Liver (tissue), 9 donors: Measurements from ENCODE around the gene ZFYVE27. TPM values are rescaled to one million over a fixed set of nuclear protein-coding genes. Genes with fewer than 3 reads are reported as not detected.

Experiments
- DNase-seq: peaks from one replicate; pipeline ENCODE4 v3.0.0-alpha.2; 2017; ENCODE audit warnings: low spot score
- H3K27ac ChIP-seq, 2 donors: one replicate each; pipeline ENCODE4 v1.7.0; 2013; ENCODE audit warnings: inconsistent platforms in 2 of 2, low read length in 2 of 2, control low read depth in 1 of 2, low read depth in 1 of 2, mild to moderate bottlenecking in 1 of 2
- H3K27me3 ChIP-seq, 4 donors: one replicate each; pipeline versions ENCODE4 v1.6.1 to v1.7.0; 2013; ENCODE audit warnings: low read length in 3 of 4, inconsistent platforms in 1 of 4, mild to moderate bottlenecking in 1 of 4, moderate library complexity in 1 of 4; ENCODE audit not compliant: control insufficient read depth in 4 of 4, insufficient read depth in 4 of 4
- H3K36me3 ChIP-seq, 4 donors: one replicate each; pipeline versions ENCODE4 v1.6.1 to v1.7.0; 2013; ENCODE audit warnings: low read length in 3 of 4, mild to moderate bottlenecking in 3 of 4, low read depth in 1 of 4, moderate library complexity in 1 of 4; ENCODE audit not compliant: control insufficient read depth in 4 of 4, insufficient read depth in 3 of 4
- H3K4me1 ChIP-seq, 4 donors: one replicate each; pipeline versions ENCODE4 v1.6.1 to v1.7.0; 2013; ENCODE audit warnings: low read length in 3 of 4, mild to moderate bottlenecking in 3 of 4, moderate library complexity in 1 of 4; ENCODE audit not compliant: control insufficient read depth in 4 of 4, insufficient read depth in 4 of 4
- H3K4me3 ChIP-seq, 3 donors: one replicate each; pipeline versions ENCODE4 v1.6.1 to v1.7.0; 2013; ENCODE audit warnings: low read length in 3 of 3, control low read depth in 1 of 3, low read depth in 1 of 3, mild to moderate bottlenecking in 1 of 3
- H3K9ac ChIP-seq, 2 donors: one replicate each; pipeline ENCODE4 v1.7.0; 2013; ENCODE audit warnings: low read length in 2 of 2, mild to moderate bottlenecking in 2 of 2, moderate library complexity in 2 of 2, control low read depth in 1 of 2, low read depth in 1 of 2
- H3K9me3 ChIP-seq, 4 donors: one replicate each; pipeline versions ENCODE4 v1.6.1 to v1.7.0; 2013; ENCODE audit warnings: low read length in 3 of 4; ENCODE audit not compliant: control insufficient read depth in 4 of 4
- ATF3 ChIP-seq: IDR thresholded peaks from 2 replicates; pipeline ENCODE4 v1.6.1; 2016; ENCODE audit warnings: antibody characterized with exemption
- EGR1 ChIP-seq, 2 donors: IDR thresholded peaks; 2 replicates each; pipeline ENCODE4 v1.6.1; 2016 to 2018; ENCODE audit warnings: antibody characterized with exemption in 2 of 2, low read depth in 2 of 2
- FOXA1 ChIP-seq: IDR thresholded peaks from 2 replicates; pipeline ENCODE4 v1.6.1; 2016; ENCODE audit warnings: antibody characterized with exemption
- GABPA ChIP-seq, 2 donors: IDR thresholded peaks in 1 of 2; conservative IDR thresholded peaks in 1 of 2; 2 replicates each; pipeline ENCODE4 v1.6.1; 2016; ENCODE audit warnings: antibody characterized with exemption in 2 of 2, mild to moderate bottlenecking in 1 of 2, moderate library complexity in 1 of 2
- HNF4A ChIP-seq, 2 donors: conservative IDR thresholded peaks; 2 replicates each; pipeline ENCODE4 v1.6.1; 2016; ENCODE audit warnings: antibody characterized with exemption in 2 of 2, mild to moderate bottlenecking in 2 of 2
- HNF4G ChIP-seq: IDR thresholded peaks from 2 replicates; pipeline ENCODE4 v1.6.1; 2016; ENCODE audit warnings: antibody characterized with exemption
- JUND ChIP-seq, 2 donors: IDR thresholded peaks; 2 replicates each; pipeline ENCODE4 v1.6.1; 2016; ENCODE audit warnings: antibody characterized with exemption in 2 of 2
- NR2F2 ChIP-seq: IDR thresholded peaks from 2 replicates; pipeline ENCODE4 v1.6.1; 2016; ENCODE audit warnings: antibody characterized with exemption
- REST ChIP-seq: IDR thresholded peaks from 2 replicates; pipeline ENCODE4 v1.6.1; 2016; ENCODE audit warnings: antibody characterized with exemption, mild to moderate bottlenecking
- RXRA ChIP-seq, 2 donors: IDR thresholded peaks; 2 replicates each; pipeline ENCODE4 v1.6.1; 2017 to 2018; ENCODE audit warnings: antibody characterized with exemption in 2 of 2, mild to moderate bottlenecking in 1 of 2
- SP1 ChIP-seq: IDR thresholded peaks from 2 replicates; pipeline ENCODE4 v1.6.1; 2018; ENCODE audit warnings: antibody characterized with exemption, mild to moderate bottlenecking
- TAF1 ChIP-seq: conservative IDR thresholded peaks from 2 replicates; pipeline ENCODE4 v1.6.1; 2016; ENCODE audit warnings: antibody characterized with exemption, mild to moderate bottlenecking
- YY1 ChIP-seq: IDR thresholded peaks from 2 replicates; pipeline ENCODE4 v1.6.1; 2016; ENCODE audit warnings: antibody characterized with exemption, mild to moderate bottlenecking
- WGBS: extraction: QIAGEN DNeasy Blood & Tissue Kit; methylation state at CpG from one replicate; pipeline ENCODE4 v1.1.7; 2013; 5-methylcytosine and 5-hydroxymethylcytosine counted together
- polyA plus RNA-seq, 2 donors: library from polyadenylated mRNA; stranded (reverse) in 1 of 2; unstranded in 1 of 2; fragments of 200-250 nt in 1 of 2; fragments of >200 nt in 1 of 2; fragmentation: Nextera tagmentation in 1 of 2; extraction: Ambion mirVana in 1 of 2; gene quantifications; one replicate each; pipeline versions ENCODE4 v1.2.1 to v1.2.3, GENCODE V29; 2013 to 2015
- total RNA-seq, 2 donors: library from RNA; depleted of rRNA; stranded (reverse); fragments of >200 nt; gene quantifications; one replicate each; pipeline ENCODE4 v1.2.3, GENCODE V29; 2014
- TF ChIP-seq, protein P1 (sequence below): IDR thresholded peaks from 2 replicates; pipeline ENCODE4 v1.6.1; 2016; ENCODE audit warnings: antibody characterized with exemption
- TF ChIP-seq, protein P2 (sequence below): IDR thresholded peaks from 2 replicates; pipeline ENCODE4 v1.6.1; 2016; ENCODE audit warnings: antibody characterized with exemption
- donor health status: healthy.
- donor health status: healthy.
- donor health status: healthy.
- donor health status: healthy.
- donor health status: healthy.

The ZFYVE27 gene
- 10 to 100 TPM; 14.6 to 25.9 TPM for total RNA-seq
- polyA plus RNA-seq: 10 to 100 TPM; 10.2 to 11.6 TPM

GRCh38 chr10:97736902-97737769 lies at the start of gene ZFYVE27:
TSS of gene ZFYVE27 (plus strand) at chr10:97737128. CDS start at chr10:97738478, 1,350 bp downstream.
- H3K36me3 ChIP-seq: peaks cover 0 to 13% (median 7%) of the 10 kb centered on the region in 4 donors
- peak; percentile 97 for DNase-seq
- no peaks in the 10 kb centered on the region for H3K9me3 ChIP-seq
- TF ChIP-seq NR2F2 (peak; percentile 25), ATF3 (no peak), SP1 (peak; percentile 63), JUND (IDR thresholded peaks at IDR 0.05) (peak; percentile 30 to 42), FOXA1 (no peak), GABPA (IDR thresholded peaks at IDR 0.05 in 1 of 2, conservative IDR thresholded peaks at IDR 0.05 in 1 of 2) (peak in 1 of 2 donors; percentile 83), RXRA (IDR thresholded peaks at IDR 0.05) (peak; percentile 63 to 76), YY1 (peak; percentile 46), HNF4G (peak; percentile 81), TAF1 (no peak), HNF4A (conservative IDR thresholded peaks at IDR 0.05) (peak; percentile 83 to 87), EGR1 (IDR thresholded peaks at IDR 0.05; ENCODE audit: low read depth in 2 of 2) (peak; percentile 85 to 86)
- TF ChIP-seq, protein P1, sequence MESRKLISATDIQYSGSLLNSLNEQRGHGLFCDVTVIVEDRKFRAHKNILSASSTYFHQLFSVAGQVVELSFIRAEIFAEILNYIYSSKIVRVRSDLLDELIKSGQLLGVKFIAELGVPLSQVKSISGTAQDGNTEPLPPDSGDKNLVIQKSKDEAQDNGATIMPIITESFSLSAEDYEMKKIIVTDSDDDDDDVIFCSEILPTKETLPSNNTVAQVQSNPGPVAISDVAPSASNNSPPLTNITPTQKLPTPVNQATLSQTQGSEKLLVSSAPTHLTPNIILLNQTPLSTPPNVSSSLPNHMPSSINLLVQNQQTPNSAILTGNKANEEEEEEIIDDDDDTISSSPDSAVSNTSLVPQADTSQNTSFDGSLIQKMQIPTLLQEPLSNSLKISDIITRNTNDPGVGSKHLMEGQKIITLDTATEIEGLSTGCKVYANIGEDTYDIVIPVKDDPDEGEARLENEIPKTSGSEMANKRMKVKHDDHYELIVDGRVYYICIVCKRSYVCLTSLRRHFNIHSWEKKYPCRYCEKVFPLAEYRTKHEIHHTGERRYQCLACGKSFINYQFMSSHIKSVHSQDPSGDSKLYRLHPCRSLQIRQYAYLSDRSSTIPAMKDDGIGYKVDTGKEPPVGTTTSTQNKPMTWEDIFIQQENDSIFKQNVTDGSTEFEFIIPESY: no peak
- TF ChIP-seq, protein P2, sequence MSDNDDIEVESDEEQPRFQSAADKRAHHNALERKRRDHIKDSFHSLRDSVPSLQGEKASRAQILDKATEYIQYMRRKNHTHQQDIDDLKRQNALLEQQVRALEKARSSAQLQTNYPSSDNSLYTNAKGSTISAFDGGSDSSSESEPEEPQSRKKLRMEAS: peak; percentile 99
- no peaks in the 10 kb centered on the region for H3K27me3 ChIP-seq
- H3K4me3 ChIP-seq: peak within 1 kb of the TSS; percentile 87 to 92 (median 89)
- H3K4me1 ChIP-seq: peaks cover 4 to 17% (median 10%) of the 10 kb centered on the region in 4 donors
- H3K27ac ChIP-seq: peak within 1 kb of the TSS; percentile 90 to 96
- H3K9ac ChIP-seq: peak within 1 kb of the TSS; percentile 56 to 95
- WGBS: under 1% methylated on average over 72 of the region's 72 CpGs

- peak overlapping the region in 1 of 2 donors; percentile 61 for H3K9ac ChIP-seq
- TF ChIP-seq GABPA (IDR thresholded peaks at IDR 0.05 in 1 of 2, conservative IDR thresholded peaks at IDR 0.05 in 1 of 2) (no peak), YY1 (peak; percentile 30), ATF3 (peak; percentile 72), EGR1 (IDR thresholded peaks at IDR 0.05; ENCODE audit: low read depth in 2 of 2) (peak in 1 of 2 donors; percentile 21), HNF4G (no peak), HNF4A (conservative IDR thresholded peaks at IDR 0.05) (peak; percentile 64 to 78), REST (peak; percentile 56), SP1 (peak; percentile 63), FOXA1 (no peak), JUND (IDR thresholded peaks at IDR 0.05) (peak in 1 of 2 donors; percentile 34), RXRA (IDR thresholded peaks at IDR 0.05) (peak; percentile 9 to 57)
- H3K4me1 ChIP-seq: peaks cover 8 to 39% (median 20%) of the 10 kb centered on the region in 4 donors
- 38% methylated on average over 14 of the region's 14 CpGs for WGBS
- H3K27me3 ChIP-seq: no peaks in the 10 kb centered on the region
- no peaks in the 10 kb centered on the region for H3K36me3 ChIP-seq
- peak overlapping the region; percentile 76 to 86 for H3K27ac ChIP-seq
- H3K4me3 ChIP-seq: peak overlapping the region in 2 of 3 donors; percentile 26 to 59
- no peak for DNase-seq
- no peaks in the 10 kb centered on the region for H3K9me3 ChIP-seq
Measured at GRCh38 chr10:97687785-97688781, 48.8 kb upstream of the ZFYVE27 start.
